ENCODE measurements around the gene UGGT1. TPM values are rescaled to one million over a fixed set of nuclear protein-coding genes. Genes with fewer than 3 reads are reported as not detected.

UGGT1 gene, protein sequence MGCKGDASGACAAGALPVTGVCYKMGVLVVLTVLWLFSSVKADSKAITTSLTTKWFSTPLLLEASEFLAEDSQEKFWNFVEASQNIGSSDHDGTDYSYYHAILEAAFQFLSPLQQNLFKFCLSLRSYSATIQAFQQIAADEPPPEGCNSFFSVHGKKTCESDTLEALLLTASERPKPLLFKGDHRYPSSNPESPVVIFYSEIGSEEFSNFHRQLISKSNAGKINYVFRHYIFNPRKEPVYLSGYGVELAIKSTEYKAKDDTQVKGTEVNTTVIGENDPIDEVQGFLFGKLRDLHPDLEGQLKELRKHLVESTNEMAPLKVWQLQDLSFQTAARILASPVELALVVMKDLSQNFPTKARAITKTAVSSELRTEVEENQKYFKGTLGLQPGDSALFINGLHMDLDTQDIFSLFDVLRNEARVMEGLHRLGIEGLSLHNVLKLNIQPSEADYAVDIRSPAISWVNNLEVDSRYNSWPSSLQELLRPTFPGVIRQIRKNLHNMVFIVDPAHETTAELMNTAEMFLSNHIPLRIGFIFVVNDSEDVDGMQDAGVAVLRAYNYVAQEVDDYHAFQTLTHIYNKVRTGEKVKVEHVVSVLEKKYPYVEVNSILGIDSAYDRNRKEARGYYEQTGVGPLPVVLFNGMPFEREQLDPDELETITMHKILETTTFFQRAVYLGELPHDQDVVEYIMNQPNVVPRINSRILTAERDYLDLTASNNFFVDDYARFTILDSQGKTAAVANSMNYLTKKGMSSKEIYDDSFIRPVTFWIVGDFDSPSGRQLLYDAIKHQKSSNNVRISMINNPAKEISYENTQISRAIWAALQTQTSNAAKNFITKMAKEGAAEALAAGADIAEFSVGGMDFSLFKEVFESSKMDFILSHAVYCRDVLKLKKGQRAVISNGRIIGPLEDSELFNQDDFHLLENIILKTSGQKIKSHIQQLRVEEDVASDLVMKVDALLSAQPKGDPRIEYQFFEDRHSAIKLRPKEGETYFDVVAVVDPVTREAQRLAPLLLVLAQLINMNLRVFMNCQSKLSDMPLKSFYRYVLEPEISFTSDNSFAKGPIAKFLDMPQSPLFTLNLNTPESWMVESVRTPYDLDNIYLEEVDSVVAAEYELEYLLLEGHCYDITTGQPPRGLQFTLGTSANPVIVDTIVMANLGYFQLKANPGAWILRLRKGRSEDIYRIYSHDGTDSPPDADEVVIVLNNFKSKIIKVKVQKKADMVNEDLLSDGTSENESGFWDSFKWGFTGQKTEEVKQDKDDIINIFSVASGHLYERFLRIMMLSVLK (N-terminal part only)
- total RNA-seq = 203 and 205 TPM in 2 replicates

DNA sequence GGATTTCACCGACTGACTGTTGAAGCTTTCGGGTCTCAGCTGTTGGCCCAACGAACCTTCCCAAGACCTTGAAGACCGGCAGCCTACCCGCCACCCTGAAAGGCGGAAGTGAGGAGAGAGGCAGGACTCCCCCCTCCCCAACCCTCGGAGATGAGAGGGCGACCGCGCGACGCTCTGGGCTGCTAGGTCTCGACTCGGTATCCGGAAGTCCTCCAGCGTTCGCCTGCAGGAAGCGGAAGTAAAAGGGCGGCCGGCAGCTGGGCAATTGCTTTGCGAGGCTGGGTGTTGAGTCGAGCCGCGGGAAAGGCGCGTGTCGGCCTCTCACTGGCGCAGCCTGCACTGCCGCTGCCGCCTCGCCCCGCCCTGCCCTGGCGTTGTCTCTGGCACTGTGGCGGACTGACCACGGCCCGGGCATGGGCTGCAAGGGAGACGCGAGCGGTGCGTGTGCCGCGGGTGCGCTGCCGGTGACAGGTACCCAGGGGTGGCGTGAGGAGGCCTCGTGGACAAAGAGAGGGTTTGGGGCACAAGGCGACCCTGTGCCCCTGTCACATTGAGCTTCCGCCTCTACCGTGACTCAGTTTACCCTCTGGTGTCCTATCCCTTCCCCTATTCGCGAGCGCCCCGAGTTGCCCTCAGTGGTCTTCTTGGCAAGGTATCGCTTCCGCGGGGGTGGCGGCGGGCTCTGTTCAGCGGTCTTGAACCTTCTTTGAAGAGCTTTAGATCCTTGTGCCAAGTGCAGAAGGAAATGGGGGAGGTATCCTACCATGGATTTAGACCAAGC is at the start of gene UGGT1:
TSS of gene UGGT1 (plus strand) at position 256 of the 781 bp plus-strand sequence. CDS start at position 414, 158 bp downstream.

Other genes with a start within 250 kb of the UGGT1 start
- 22.3 and 31.9 TPM in 2 replicates for gene POLR2D, start 233.0 kb upstream of the UGGT1 start, total RNA-seq
- 19.3 and 26.2 TPM in 2 replicates for gene AMMECR1L, start 205.2 kb upstream of the UGGT1 start, total RNA-seq
- 4.8 and 6.7 TPM in 2 replicates for gene SAP130, start 63.1 kb upstream of the UGGT1 start, total RNA-seq
- gene HS6ST1, start 227.7 kb downstream of the UGGT1 start, total RNA-seq = 19.9 and 20.7 TPM in 2 replicates